OCI-LY3 (cell line): ENCODE results near the gene PPP2R5E.

Experiments
- EZH2phosphoT487 ChIP-seq: fragments of 200-600 bp; shearing (Covaris generic); IDR thresholded peaks from 2 replicates; pipeline ENCODE4 v1.6.1; 2018; ENCODE audit warnings: antibody characterized with exemption, mixed run types, low read depth
- TF ChIP-seq, protein P1 (sequence below): fragments of 200-600, 300-600 bp; sonication (generic); IDR thresholded peaks from 2 replicates; pipeline ENCODE4 v1.5.1; 2014; ENCODE audit warnings: antibody characterized with exemption, low read length, low read depth

DNA sequence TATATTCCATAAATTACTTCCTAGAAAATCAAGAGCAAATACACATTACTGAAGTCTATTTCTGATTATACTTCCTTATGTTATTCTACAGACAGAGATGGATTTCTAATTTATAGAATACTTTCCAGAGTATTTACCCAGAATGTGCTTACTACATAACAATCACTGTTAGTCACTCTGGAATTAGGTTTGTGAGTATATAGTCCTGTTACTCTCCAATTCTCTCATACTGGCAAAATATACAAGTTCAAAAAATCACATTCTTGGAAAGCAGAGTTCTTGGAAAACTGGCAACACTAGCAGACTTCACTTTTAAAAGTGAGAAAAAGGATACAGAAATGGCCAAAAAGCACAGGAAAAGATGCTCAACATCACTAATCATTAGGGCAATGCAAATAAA lies 7.3 kb downstream of the PPP2R5E start:
- TF ChIP-seq, protein P1, sequence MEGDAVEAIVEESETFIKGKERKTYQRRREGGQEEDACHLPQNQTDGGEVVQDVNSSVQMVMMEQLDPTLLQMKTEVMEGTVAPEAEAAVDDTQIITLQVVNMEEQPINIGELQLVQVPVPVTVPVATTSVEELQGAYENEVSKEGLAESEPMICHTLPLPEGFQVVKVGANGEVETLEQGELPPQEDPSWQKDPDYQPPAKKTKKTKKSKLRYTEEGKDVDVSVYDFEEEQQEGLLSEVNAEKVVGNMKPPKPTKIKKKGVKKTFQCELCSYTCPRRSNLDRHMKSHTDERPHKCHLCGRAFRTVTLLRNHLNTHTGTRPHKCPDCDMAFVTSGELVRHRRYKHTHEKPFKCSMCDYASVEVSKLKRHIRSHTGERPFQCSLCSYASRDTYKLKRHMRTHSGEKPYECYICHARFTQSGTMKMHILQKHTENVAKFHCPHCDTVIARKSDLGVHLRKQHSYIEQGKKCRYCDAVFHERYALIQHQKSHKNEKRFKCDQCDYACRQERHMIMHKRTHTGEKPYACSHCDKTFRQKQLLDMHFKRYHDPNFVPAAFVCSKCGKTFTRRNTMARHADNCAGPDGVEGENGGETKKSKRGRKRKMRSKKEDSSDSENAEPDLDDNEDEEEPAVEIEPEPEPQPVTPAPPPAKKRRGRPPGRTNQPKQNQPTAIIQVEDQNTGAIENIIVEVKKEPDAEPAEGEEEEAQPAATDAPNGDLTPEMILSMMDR = no peak
- no peak for TF ChIP-seq EZH2phosphoT487
